Loucy (cell line): ENCODE data around the gene ADAMTS13.

Experiments
- H2AFZ ChIP-seq: fragments of 200-600 bp; sonication (generic); 2 replicates; pipeline ENCODE4 v1.6.0; 2016; ENCODE audit warnings: antibody characterized with exemption, mild to moderate bottlenecking, low read length, moderate library complexity
- H3F3A ChIP-seq: fragments of 200-600 bp; 2 replicates; pipeline ENCODE4 v1.6.0; 2016; ENCODE audit warnings: antibody characterized with exemption, low read depth, mild to moderate bottlenecking
- H3K27me3 ChIP-seq: fragments of 200-600 bp; sonication (generic); 2 replicates; pipeline ENCODE4 v1.6.1; 2014; ENCODE audit warnings: low read length, mild to moderate bottlenecking; ENCODE audit not compliant: insufficient read depth, poor library complexity, severe bottlenecking
- H3K36me3 ChIP-seq: fragments of 200-600 bp; sonication (generic); 2 replicates; pipeline ENCODE4 v1.6.1; 2016; ENCODE audit warnings: low read length; ENCODE audit not compliant: insufficient read depth
- H3K4me1 ChIP-seq: fragments of 200-600 bp; sonication (generic); 2 replicates; pipeline ENCODE4 v1.5.1; 2014; ENCODE audit warnings: low read length, mild to moderate bottlenecking; ENCODE audit not compliant: insufficient read depth, poor library complexity, severe bottlenecking
- H3K4me2 ChIP-seq: fragments of 200-600 bp; sonication (generic); 2 replicates; pipeline ENCODE4 v1.6.0; 2014; ENCODE audit warnings: antibody characterized with exemption, low read length, low read depth, mild to moderate bottlenecking; ENCODE audit not compliant: poor library complexity, severe bottlenecking
- H3K4me3 ChIP-seq: fragments of 200-600 bp; sonication (generic); 2 replicates; pipeline ENCODE4 v1.5.1; 2014; ENCODE audit warnings: low read length, mild to moderate bottlenecking, mixed read lengths; ENCODE audit not compliant: poor library complexity, severe bottlenecking
- H3K79me2 ChIP-seq: fragments of 200-600 bp; sonication (generic); 2 replicates; pipeline ENCODE4 v1.6.1; 2014; ENCODE audit warnings: low read length; ENCODE audit not compliant: insufficient read depth
- H3K9ac ChIP-seq: fragments of 200-600 bp; sonication (generic); 2 replicates; pipeline ENCODE4 v1.6.0; 2014; ENCODE audit warnings: mild to moderate bottlenecking, low read depth, low read length, moderate library complexity; ENCODE audit not compliant: poor library complexity, severe bottlenecking
- H3K9me2 ChIP-seq: fragments of 200-600 bp; sonication (generic); replicated peaks from 2 replicates; pipeline ENCODE4 v1.6.1; 2016; ENCODE audit warnings: low read depth, low read length, mixed read lengths
- H3K9me3 ChIP-seq: fragments of 200-600 bp; sonication (generic); 2 replicates; pipeline ENCODE4 v1.6.1; 2014; ENCODE audit warnings: mild to moderate bottlenecking, antibody characterized with exemption, low read length, low read depth; ENCODE audit not compliant: insufficient read depth
- H4K20me1 ChIP-seq: fragments of 200-600 bp; sonication (generic); 2 replicates; pipeline ENCODE4 v1.6.0; 2014; ENCODE audit warnings: antibody characterized with exemption, low read length, mild to moderate bottlenecking; ENCODE audit not compliant: insufficient read depth, poor library complexity, severe bottlenecking
- CTCF ChIP-seq: fragments of 200-600 bp; sonication (generic); conservative IDR thresholded peaks from 2 replicates; pipeline ENCODE4 v1.5.1; 2014; ENCODE audit warnings: mild to moderate bottlenecking, antibody characterized with exemption, low read length
- EZH2phosphoT487 ChIP-seq: fragments of 200-600 bp; IDR thresholded peaks from 2 replicates; pipeline ENCODE4 v1.6.1; 2018; ENCODE audit warnings: antibody characterized with exemption, mild to moderate bottlenecking, moderate library complexity, borderline replicate concordance

ADAMTS13 gene

GRCh38 chr9:133425049-133425632 lies 3.0 kb downstream of the ADAMTS13 start:
- Histone ChIP-seq H3K79me2 (no peaks in the 10 kb centered on the region), H3K4me1 (no peaks in the 10 kb centered on the region), H3K9me3 (no peaks in the 10 kb centered on the region; the same call in 1 of the 2 replicates), H3K9me2 (no peaks in the 10 kb centered on the region), H3K27me3 (no peaks in the 10 kb centered on the region), H3K4me2 (no peak overlapping the region), H3F3A (no peaks in the 10 kb centered on the region), H4K20me1 (no peaks in the 10 kb centered on the region), H3K9ac (no peak overlapping the region), H3K36me3 (no peaks in the 10 kb centered on the region), H3K4me3 (no peak overlapping the region), H2AFZ (no peak overlapping the region)
- TF ChIP-seq CTCF, result no peak
- no peak for TF ChIP-seq EZH2phosphoT487

- TF ChIP-seq EZH2phosphoT487 (no peak), CTCF (no peak)
- Histone ChIP-seq H3K9me3 (no peaks in the 10 kb centered on the region; the same call in 1 of the 2 replicates), H3K4me2 (no peak overlapping the region), H3K4me3 (no peak overlapping the region), H2AFZ (no peak overlapping the region), H3K4me1 (no peaks in the 10 kb centered on the region), H3K9me2 (no peaks in the 10 kb centered on the region), H4K20me1 (no peaks in the 10 kb centered on the region), H3K36me3 (no peaks in the 10 kb centered on the region), H3K9ac (no peak overlapping the region), H3F3A (no peaks in the 10 kb centered on the region), H3K27me3 (no peaks in the 10 kb centered on the region), H3K79me2 (no peaks in the 10 kb centered on the region)
Observed at GRCh38 chr9:133426011-133426410, 3.8 kb downstream of the ADAMTS13 start.

- Histone ChIP-seq H3K9ac (no peak overlapping the region), H2AFZ (no peak overlapping the region), H3K9me3 (no peaks in the 10 kb centered on the region; the same call in 1 of the 2 replicates), H3K4me1 (no peaks in the 10 kb centered on the region), H3K27me3 (no peaks in the 10 kb centered on the region), H3K79me2 (no peaks in the 10 kb centered on the region), H4K20me1 (no peaks in the 10 kb centered on the region), H3F3A (no peaks in the 10 kb centered on the region), H3K9me2 (no peaks in the 10 kb centered on the region), H3K36me3 (no peaks in the 10 kb centered on the region), H3K4me3 (no peak overlapping the region), H3K4me2 (no peak overlapping the region)
- no peak for TF ChIP-seq EZH2phosphoT487
- no peak for TF ChIP-seq CTCF
Observed at GRCh38 chr9:133427658-133428348, 5.6 kb downstream of the ADAMTS13 start.
